CD4-positive, alpha-beta T cell (primary cell): ENCODE data around the gene TIMP1. TPM values are rescaled to one million over a fixed set of nuclear protein-coding genes. Genes with fewer than 3 reads are reported as not detected.

Experiments
- ATAC-seq: fragments of 200-7000 bp; cut with Tn5 transposase; one replicate; pipeline ENCODE4 v1.10.0; 2022; ENCODE audit warnings: mild to moderate bottlenecking; ENCODE audit not compliant: poor library complexity
- CTCF ChIA-PET: fragments of 350-600 bp; sonication (Branson Sonifier 250); formaldehyde crosslinking; loops from one replicate; lab custom pipeline; 2021; ENCODE audit warnings: antibody characterized with exemption, inconsistent platforms; lab: Charles Lee
- POLR2A ChIA-PET: fragments of 350-600 bp; sonication (Branson Sonifier 250); formaldehyde crosslinking; loops from one replicate; lab custom pipeline; 2021; ENCODE audit warnings: antibody characterized with exemption, inconsistent platforms; lab: Charles Lee
- DNase-seq, 14 experiments: peaks; one replicate each; pipeline ENCODE4 v3.0.0-alpha.2; 2013 to 2020; ENCODE audit warnings: mixed read lengths in 2 of 14
- H3K27ac ChIP-seq, 2 donors: one replicate each; pipeline versions ENCODE4 v1.5.1 to v1.7.0; 2013; ENCODE audit warnings: low read length in 2 of 2, low read depth in 1 of 2, mild to moderate bottlenecking in 1 of 2
- H3K27me3 ChIP-seq, 2 experiments: 1 replicate in 1 of 2; 2 replicates in 1 of 2; pipeline versions ENCODE4 v1.6.1 to v1.7.0; 2013; ENCODE audit warnings: low read length in 2 of 2, control low read depth in 1 of 2, mild to moderate bottlenecking in 1 of 2, moderate library complexity in 1 of 2; ENCODE audit not compliant: insufficient read depth in 2 of 2, control insufficient read depth in 1 of 2
- H3K36me3 ChIP-seq: one replicate; pipeline ENCODE4 v1.6.1; 2013; ENCODE audit warnings: low read length, control low read depth; ENCODE audit not compliant: insufficient read depth
- H3K4me1 ChIP-seq: one replicate; pipeline ENCODE4 v1.6.1; 2013; ENCODE audit warnings: low read length, control low read depth; ENCODE audit not compliant: insufficient read depth
- H3K4me3 ChIP-seq: one replicate; pipeline ENCODE4 v1.5.1; 2013; ENCODE audit warnings: mild to moderate bottlenecking, low read length, moderate library complexity
- H3K9me3 ChIP-seq, 2 experiments: 1 replicate in 1 of 2; 2 replicates in 1 of 2; pipeline versions ENCODE4 v1.6.1 to v1.7.0; 2013; ENCODE audit warnings: low read length in 2 of 2, mild to moderate bottlenecking in 2 of 2, control low read depth in 1 of 2, moderate library complexity in 1 of 2; ENCODE audit not compliant: control insufficient read depth in 1 of 2, insufficient read depth in 1 of 2
- H3K27ac Mint-ChIP-seq: one replicate; pipeline ENCODE4 v1.8.0; 2020; ENCODE audit warnings: mixed read lengths
- H3K27me3 Mint-ChIP-seq: one replicate; pipeline ENCODE4 v1.8.0; 2021; ENCODE audit warnings: mixed read lengths
- H3K36me3 Mint-ChIP-seq: one replicate; pipeline ENCODE4 v1.8.0; 2021; ENCODE audit warnings: low read depth, mixed read lengths
- H3K4me1 Mint-ChIP-seq: one replicate; pipeline ENCODE4 v1.8.0; 2021; ENCODE audit warnings: low read depth, mixed read lengths
- H3K4me3 Mint-ChIP-seq: one replicate; pipeline ENCODE4 v1.8.0; 2020; ENCODE audit warnings: mild to moderate bottlenecking, mixed read lengths
- H3K9me3 Mint-ChIP-seq: one replicate; pipeline ENCODE4 v1.8.0; 2020; ENCODE audit warnings: mixed read lengths
- CTCF ChIP-seq: fragments of 200-600 bp; IDR thresholded peaks from one replicate; pipeline ENCODE4 v1.8.0; 2022; ENCODE audit warnings: antibody characterized with exemption, mild to moderate bottlenecking
- intact Hi-C, 2 experiments: fragments of 100-400 bp; cut with DNase I in 1 of 2; cut with micrococcal nuclease in 1 of 2; formaldehyde crosslinking; loops; one replicate each; pipeline versions ENCODE4 v1.15.1 to v1.9.0; 2023 to 2025; cut with DNase I, micrococcal nuclease
- total RNA-seq, 174 experiments: library from RNA in 2 of 174; stranded (reverse) in 2 of 174; gene quantifications; one replicate each; pipeline ENCODE4 v1.2.3 and lab custom pipeline; 2021 to 2026

The TIMP1 gene
- total RNA-seq, 2 experiments from 2014 or later = 35.6 to 38.5 TPM

- no peaks in the 10 kb centered on the region for H3K27me3 Mint-ChIP-seq
- CTCF ChIA-PET = no interaction called here
- POLR2A ChIA-PET = no interaction called here
These were observed 43.1 kb downstream of the TIMP1 start for GRCh38 chrX:47625365-47625764.

GRCh38 chrX:47628982-47629381 lies 46.7 kb downstream of the TIMP1 start:
- peak overlapping the region; percentile 79 for H3K27ac Mint-ChIP-seq
- CTCF ChIA-PET = interaction anchor here (1.0 to 1.2 kb wide), 2 partner anchors 15 to 47 kb away, joined by 3 read pairs; partner anchors contain the start of gene TIMP1
- POLR2A ChIA-PET = interaction anchor here (1.2 to 1.9 kb wide), 3 partner anchors 20 to 73 kb away, joined by 4 read pairs; partner anchors contain the start of gene ARAF
- Histone ChIP-seq H3K4me1 (peaks cover 30% of the 10 kb centered on the region), H3K36me3 (peaks cover under 1% of the 10 kb centered on the region), H3K9me3 (no peaks in the 10 kb centered on the region), H3K27me3 (no peaks in the 10 kb centered on the region), H3K27ac (no peak overlapping the region), H3K4me3 (peak overlapping the region; percentile 55)
- peak overlapping the region; percentile 88 for H3K4me3 Mint-ChIP-seq
- H3K9me3 Mint-ChIP-seq = no peaks in the 10 kb centered on the region
- H3K36me3 Mint-ChIP-seq = peaks cover 26% of the 10 kb centered on the region
- intact Hi-C loops = no loop called here
- DNase-seq = peak in 5 of 14 experiments; percentile 8 to 53 (median 32)
- ATAC-seq = peak; percentile 45
- peaks cover 26% of the 10 kb centered on the region for H3K4me1 Mint-ChIP-seq
- TF ChIP-seq CTCF = no peak
- H3K27me3 Mint-ChIP-seq = no peaks in the 10 kb centered on the region

More at GRCh38 chrX:47625365-47625764, 43.1 kb downstream of the TIMP1 start:
- peaks cover 31% of the 10 kb centered on the region for H3K36me3 Mint-ChIP-seq
- no peaks in the 10 kb centered on the region for H3K36me3 ChIP-seq
- ATAC-seq (no peak), DNase-seq (no peak)
- H3K4me3 ChIP-seq = no peak overlapping the region
- no peaks in the 10 kb centered on the region for H3K9me3 ChIP-seq
- no peak overlapping the region for H3K27ac ChIP-seq
- no peak for TF ChIP-seq CTCF
- H3K4me1 ChIP-seq = peaks cover 33% of the 10 kb centered on the region
- no peaks in the 10 kb centered on the region for H3K9me3 Mint-ChIP-seq
- H3K4me3 Mint-ChIP-seq = peak overlapping the region; percentile 51
- no peak overlapping the region for H3K27ac Mint-ChIP-seq
- no peaks in the 10 kb centered on the region for H3K27me3 ChIP-seq
- H3K4me1 Mint-ChIP-seq = peaks cover 31% of the 10 kb centered on the region
- intact Hi-C loops = no loop called here

- Histone ChIP-seq H3K27ac (peak within 1 kb of the TSS; percentile 2 to 48), H3K36me3 (peaks cover 6% of the 10 kb centered on the region), H3K27me3 (no peaks in the 10 kb centered on the region), H3K4me1 (peaks cover 29% of the 10 kb centered on the region), H3K4me3 (peak within 1 kb of the TSS; percentile 55), H3K9me3 (no peaks in the 10 kb centered on the region)
- no peak for TF ChIP-seq CTCF
- Mint-ChIP-seq H3K4me3 (peak within 1 kb of the TSS; percentile 88), H3K9me3 (no peaks in the 10 kb centered on the region), H3K27me3 (no peaks in the 10 kb centered on the region), H3K4me1 (peaks cover 23% of the 10 kb centered on the region), H3K36me3 (peaks cover 23% of the 10 kb centered on the region), H3K27ac (peak within 1 kb of the TSS; percentile 79)
- DNase-seq (peak in 6 of 14 experiments; percentile 7 to 50 (median 36)), ATAC-seq (peak; percentile 82)
- ChIA-PET CTCF (interaction anchor here (1.0 to 1.2 kb wide), 2 partner anchors 15 to 48 kb away, joined by 3 read pairs; partner anchors contain the start of gene TIMP1), POLR2A (interaction anchor here (1.0 to 1.9 kb wide), 8 partner anchors 11 to 485 kb away, joined by 3 to 8 read pairs (median 4); partner anchors contain the start of genes ARAF, ELK1, RBM10 and USP11)
- intact Hi-C loops = no loop called here
These were observed 47.4 kb downstream of the TIMP1 start, which contains the start of gene CFP for GRCh38 chrX:47629419-47630200. CFP (minus strand) TSS chrX:47629930; CDS start chrX:47629844, 86 bp downstream.
